ENCODE measurements around the gene ADAM12.

GRCh38 chr10:126156012-126156411, 232.3 kb downstream of the ADAM12 start:
- no peak for TF ChIP-seq POLR2AphosphoS5 (IDR thresholded peaks at IDR 0.05; ENCODE audit: borderline replicate concordance, low read depth, low read length)
- TF ChIP-seq FOXP2 (optimal IDR thresholded peaks at IDR 0.05; ENCODE audit: control extremely low read depth, extremely low read length, insufficient read depth): no peak

All from SK-N-MC (cell line).